ENCODE measurements around the gene NUTM2A. TPM values are rescaled to one million over a fixed set of nuclear protein-coding genes. Genes with fewer than 3 reads are reported as not detected.
"Not testable (repeated sequence)": the region's sequence is repeated elsewhere in the genome, so short reads cannot be mapped to it uniquely, and the experiment has no call there.

NUTM2A gene
- total RNA-seq, 1 experiment from 2014 or later: 0.83 TPM

DNA sequence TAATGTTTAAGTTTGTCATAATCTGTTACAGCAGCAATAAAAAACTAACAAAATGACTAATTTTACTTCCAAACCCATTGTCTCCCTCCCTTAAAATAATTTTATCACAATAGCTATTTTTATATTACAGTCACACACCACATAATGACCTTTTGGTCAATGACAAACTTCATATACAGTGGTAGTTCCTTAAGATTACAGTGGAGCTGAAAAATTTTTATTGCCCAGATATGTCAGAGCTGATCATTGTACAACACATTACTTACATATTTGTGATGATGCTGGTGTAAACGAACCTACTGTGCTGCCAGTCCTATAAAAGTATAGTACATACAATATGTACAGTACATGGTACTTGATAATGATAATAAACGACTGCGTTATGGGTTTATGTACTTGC is 22.1 kb downstream of the NUTM2A start:
- no CpG with 5 or more reads among the region's 3 CpGs for WGBS (ENCODE audit: extremely low coverage, insufficient read length, low lambda C conversion rate)
- not testable (repeated sequence) for H3K4ac ChIP-seq (ENCODE audit: low read depth, low read length); DNase-seq

DNA sequence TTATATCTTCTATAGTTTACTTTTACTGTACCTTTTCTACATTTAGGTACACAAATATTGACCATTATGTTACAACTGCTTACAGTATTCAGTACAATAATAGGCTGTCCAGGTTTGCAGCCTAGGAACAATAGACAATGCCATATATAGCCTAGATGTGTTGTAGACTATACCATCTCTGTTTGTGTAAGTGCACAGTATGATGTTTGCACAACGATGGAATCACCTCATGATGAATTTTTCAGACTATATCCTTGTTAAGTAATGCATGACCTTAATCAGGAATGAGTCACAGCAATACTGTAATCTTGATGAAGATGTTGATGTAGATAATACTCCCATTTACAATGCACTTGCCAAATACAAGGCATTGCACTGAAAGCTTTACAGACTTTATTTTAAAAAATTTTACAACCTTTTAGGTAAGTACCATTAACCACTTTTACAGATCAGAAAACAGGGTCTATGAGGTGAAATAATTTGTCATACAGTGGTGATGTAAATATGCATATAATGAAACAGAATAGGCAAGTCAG is 23.6 kb downstream of the NUTM2A start:
- H2BK12ac ChIP-seq (ENCODE audit: insufficient read length, low read depth, low read length); H3K27ac Mint-ChIP-seq; H3K27me3 Mint-ChIP-seq (ENCODE audit: low read depth); H3K56ac ChIP-seq (ENCODE audit: insufficient read length, low read depth, low read length); H3K18ac ChIP-seq (ENCODE audit: insufficient read length, low read depth, low read length); H2BK20ac ChIP-seq (ENCODE audit: low read depth, low read length, poor library complexity, severe bottlenecking); H3K27ac ChIP-seq (ENCODE audit: insufficient read length, low read depth, low read length); H3K9me3 ChIP-seq (ENCODE audit: control insufficient read depth, low read depth, low read length); H4K20me1 ChIP-seq (ENCODE audit: control insufficient read depth, insufficient read depth, insufficient read length); H3K4me2 ChIP-seq (ENCODE audit: insufficient read depth, insufficient read length, low read length); H3K4ac ChIP-seq (ENCODE audit: low read depth, low read length); DNase-seq; H4K91ac ChIP-seq (ENCODE audit: insufficient read length, low read depth, low read length); H2BK15ac ChIP-seq (ENCODE audit: low read depth, low read length); H3K36me3 Mint-ChIP-seq (ENCODE audit: insufficient read depth in 1 of 3, low read depth in 3 of 3); H3K79me2 ChIP-seq (ENCODE audit: insufficient read depth, low read length); H3K4me3 Mint-ChIP-seq; H3K23me2 ChIP-seq (ENCODE audit: insufficient read length, low read depth, low read length, poor library complexity, severe bottlenecking); H2BK120ac ChIP-seq (ENCODE audit: low read depth, low read length, poor library complexity, severe bottlenecking); H3K79me1 ChIP-seq (ENCODE audit: insufficient read depth, low read depth, low read length, poor library complexity, severe bottlenecking); H3K4me1 Mint-ChIP-seq; H4K5ac ChIP-seq (ENCODE audit: insufficient read length, low read depth, low read length); H2AK5ac ChIP-seq (ENCODE audit: insufficient read length, low read length); H3K14ac ChIP-seq (ENCODE audit: insufficient read depth, low read length); H3K9ac ChIP-seq (ENCODE audit: extremely low read depth, insufficient read length, low read length); H3K4me1 ChIP-seq (ENCODE audit: insufficient read depth, low read length); H3K27me3 ChIP-seq (ENCODE audit: insufficient read depth, low read length); H2AFZ ChIP-seq (ENCODE audit: low read length); H3T11ph ChIP-seq (ENCODE audit: low read length); H4K8ac ChIP-seq (replicated peaks; ENCODE audit: insufficient read length, low read depth, low read length); H3K23ac ChIP-seq (ENCODE audit: insufficient read length, low read depth, low read length); H2BK5ac ChIP-seq (ENCODE audit: insufficient read length, low read length); H3K9me3 Mint-ChIP-seq: not testable (repeated sequence)
- no CpG with 5 or more reads among the region's 1 CpG for WGBS (ENCODE audit: extremely low coverage, insufficient read length, low lambda C conversion rate)

More for the DNA sequence above, 22.1 kb downstream of the NUTM2A start:
- not testable (repeated sequence) for H4K8ac ChIP-seq (replicated peaks; ENCODE audit: insufficient read length, low read depth, low read length); H2BK120ac ChIP-seq (ENCODE audit: low read depth, low read length, poor library complexity, severe bottlenecking); H2BK12ac ChIP-seq (ENCODE audit: insufficient read length, low read depth, low read length); H3K27me3 ChIP-seq (ENCODE audit: insufficient read depth, low read length); H2AK5ac ChIP-seq (ENCODE audit: insufficient read length, low read length); H3K9ac ChIP-seq (ENCODE audit: extremely low read depth, insufficient read length, low read length); H2BK15ac ChIP-seq (ENCODE audit: low read depth, low read length); H3T11ph ChIP-seq (ENCODE audit: low read length); H3K14ac ChIP-seq (ENCODE audit: insufficient read depth, low read length); H4K5ac ChIP-seq (ENCODE audit: insufficient read length, low read depth, low read length); H3K18ac ChIP-seq (ENCODE audit: insufficient read length, low read depth, low read length); H3K9me3 ChIP-seq (ENCODE audit: control insufficient read depth, low read depth, low read length); H2BK5ac ChIP-seq (ENCODE audit: insufficient read length, low read length); H3K23me2 ChIP-seq (ENCODE audit: insufficient read length, low read depth, low read length, poor library complexity, severe bottlenecking); H3K27ac Mint-ChIP-seq; H3K36me3 Mint-ChIP-seq (ENCODE audit: insufficient read depth in 1 of 3, low read depth in 3 of 3); H4K20me1 ChIP-seq (ENCODE audit: control insufficient read depth, insufficient read depth, insufficient read length); H2BK20ac ChIP-seq (ENCODE audit: low read depth, low read length, poor library complexity, severe bottlenecking); H3K27me3 Mint-ChIP-seq (ENCODE audit: low read depth); H3K27ac ChIP-seq (ENCODE audit: insufficient read length, low read depth, low read length); H3K9me3 Mint-ChIP-seq; H3K4me2 ChIP-seq (ENCODE audit: insufficient read depth, insufficient read length, low read length); H3K56ac ChIP-seq (ENCODE audit: insufficient read length, low read depth, low read length); H3K4me1 Mint-ChIP-seq; H3K23ac ChIP-seq (ENCODE audit: insufficient read length, low read depth, low read length); H4K91ac ChIP-seq (ENCODE audit: insufficient read length, low read depth, low read length); H3K4me3 Mint-ChIP-seq; H3K79me2 ChIP-seq (ENCODE audit: insufficient read depth, low read length); H3K4me1 ChIP-seq (ENCODE audit: insufficient read depth, low read length); H3K79me1 ChIP-seq (ENCODE audit: insufficient read depth, low read depth, low read length, poor library complexity, severe bottlenecking); H2AFZ ChIP-seq (ENCODE audit: low read length)
